HL-60 (cell line): ENCODE measurements around the gene EML6.

Experiments used
- DNase-seq, 2 experiments: peaks; one replicate each; pipeline ENCODE4 v3.0.0-alpha.2; 2010 to 2020; ENCODE audit warnings: low read depth in 1 of 2, low spot score in 1 of 2
- H3K27ac ChIP-seq: fragments of 250-450 bp; sonication (Bioruptor Pico); replicated peaks from 2 replicates; pipeline ENCODE4 v1.5.1; 2020; ENCODE audit warnings: mild to moderate bottlenecking, moderate library complexity
- H3K27me3 ChIP-seq: fragments of 250-450 bp; sonication (Bioruptor Pico); 2 replicates; pipeline ENCODE4 v1.5.1; 2021; ENCODE audit warnings: mild to moderate bottlenecking, moderate library complexity; ENCODE audit not compliant: insufficient read depth, poor library complexity, severe bottlenecking
- H3K4me3 ChIP-seq: replicated peaks from 2 replicates; pipeline ENCODE4 v1.5.1; 2011; ENCODE audit warnings: mild to moderate bottlenecking, control low read depth, low read length; ENCODE audit not compliant: insufficient read depth
- GABPA ChIP-seq: IDR thresholded peaks from 2 replicates; pipeline ENCODE4 v1.6.1; 2012; ENCODE audit warnings: low read depth
- POLR2AphosphoS5 ChIP-seq: IDR thresholded peaks from 2 replicates; pipeline ENCODE4 v1.6.1; 2012; ENCODE audit warnings: low read depth
- REST ChIP-seq: IDR thresholded peaks from 2 replicates; pipeline ENCODE4 v1.6.1; 2012; ENCODE audit warnings: low read depth; ENCODE audit not compliant: insufficient replicate concordance
- SPI1 ChIP-seq: IDR thresholded peaks from 2 replicates; pipeline ENCODE4 v1.6.1; 2012; ENCODE audit warnings: low read depth, mild to moderate bottlenecking, borderline replicate concordance
- TF ChIP-seq, protein P1 (sequence below): IDR thresholded peaks from one replicate; pipeline ENCODE4 v1.5.1; 2011; ENCODE audit warnings: low read length, control low read depth, inconsistent platforms; ENCODE audit not compliant: insufficient read depth

The EML6 gene

GRCh38 chr2:54687595-54688152, 35.8 kb upstream of the EML6 start:
- Histone ChIP-seq H3K4me3 (no peak overlapping the region), H3K27ac (no peak overlapping the region), H3K27me3 (no peaks in the 10 kb centered on the region)
- no peak for TF ChIP-seq REST
- TF ChIP-seq, protein P1, sequence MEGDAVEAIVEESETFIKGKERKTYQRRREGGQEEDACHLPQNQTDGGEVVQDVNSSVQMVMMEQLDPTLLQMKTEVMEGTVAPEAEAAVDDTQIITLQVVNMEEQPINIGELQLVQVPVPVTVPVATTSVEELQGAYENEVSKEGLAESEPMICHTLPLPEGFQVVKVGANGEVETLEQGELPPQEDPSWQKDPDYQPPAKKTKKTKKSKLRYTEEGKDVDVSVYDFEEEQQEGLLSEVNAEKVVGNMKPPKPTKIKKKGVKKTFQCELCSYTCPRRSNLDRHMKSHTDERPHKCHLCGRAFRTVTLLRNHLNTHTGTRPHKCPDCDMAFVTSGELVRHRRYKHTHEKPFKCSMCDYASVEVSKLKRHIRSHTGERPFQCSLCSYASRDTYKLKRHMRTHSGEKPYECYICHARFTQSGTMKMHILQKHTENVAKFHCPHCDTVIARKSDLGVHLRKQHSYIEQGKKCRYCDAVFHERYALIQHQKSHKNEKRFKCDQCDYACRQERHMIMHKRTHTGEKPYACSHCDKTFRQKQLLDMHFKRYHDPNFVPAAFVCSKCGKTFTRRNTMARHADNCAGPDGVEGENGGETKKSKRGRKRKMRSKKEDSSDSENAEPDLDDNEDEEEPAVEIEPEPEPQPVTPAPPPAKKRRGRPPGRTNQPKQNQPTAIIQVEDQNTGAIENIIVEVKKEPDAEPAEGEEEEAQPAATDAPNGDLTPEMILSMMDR: no peak
- TF ChIP-seq POLR2AphosphoS5: no peak
- no peak for TF ChIP-seq GABPA
- no peak for TF ChIP-seq SPI1
- DNase-seq: no peak

DNA sequence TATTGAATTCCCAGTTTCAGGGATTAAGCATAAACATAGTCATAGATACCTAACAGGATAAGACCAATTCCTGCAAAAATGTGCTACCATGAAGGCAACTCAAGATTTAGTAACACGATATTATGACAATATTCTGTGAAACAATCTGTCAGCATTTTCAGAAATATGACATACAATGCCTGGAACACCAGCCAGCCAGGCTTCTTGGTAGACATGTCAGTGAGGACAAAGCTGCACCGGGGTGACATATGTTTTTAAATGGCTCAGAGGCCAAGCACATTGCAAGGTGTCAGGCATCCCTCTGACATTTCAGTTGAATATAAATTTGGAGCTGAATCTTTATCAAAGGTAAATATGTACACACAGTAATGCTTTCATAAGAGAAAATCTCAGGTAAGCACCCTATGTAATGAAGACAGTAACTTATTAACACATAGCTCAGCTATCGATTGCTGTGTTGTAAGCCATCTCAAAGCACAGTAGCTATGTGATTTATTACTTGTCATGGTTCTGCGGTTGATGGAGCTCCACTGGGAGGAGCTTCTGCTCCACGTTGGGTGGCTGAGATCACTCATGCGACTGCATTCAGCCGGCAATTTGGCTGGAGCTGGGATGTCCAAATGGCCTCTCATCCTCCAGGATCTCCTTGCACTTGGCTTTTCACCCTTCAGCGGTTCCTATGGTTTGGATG, 31.9 kb upstream of the EML6 start:
- no peak for TF ChIP-seq SPI1
- TF ChIP-seq GABPA: no peak
- TF ChIP-seq REST: no peak
- no peak for TF ChIP-seq POLR2AphosphoS5
- TF ChIP-seq, protein P1: no peak
- Histone ChIP-seq H3K27me3 (no peaks in the 10 kb centered on the region), H3K27ac (no peak overlapping the region), H3K4me3 (no peak overlapping the region)
- DNase-seq: no peak

GRCh38 chr2:54692556-54692955, 30.9 kb upstream of the EML6 start:
- no peak for DNase-seq
- H3K27me3 ChIP-seq: no peaks in the 10 kb centered on the region
- H3K27ac ChIP-seq: no peak overlapping the region
- H3K4me3 ChIP-seq: no peak overlapping the region
- TF ChIP-seq REST: no peak
- no peak for TF ChIP-seq POLR2AphosphoS5
- TF ChIP-seq, protein P1: no peak
- no peak for TF ChIP-seq SPI1
- TF ChIP-seq GABPA: no peak
